Hepatocyte (in vitro differentiated cells): Measurements from ENCODE around the gene DBT.
"Not testable (repeated sequence)": the region's sequence is repeated elsewhere in the genome, so short reads cannot be mapped to it uniquely, and the experiment has no call there.

ENCODE experiments used
- EZH2 ChIP-seq: fragments of 200-600 bp; sonication (generic); IDR thresholded peaks from 2 replicates; pipeline ENCODE4 v1.6.1; 2016; ENCODE audit warnings: antibody characterized with exemption, mild to moderate bottlenecking, borderline replicate concordance
- TF ChIP-seq, protein P1 (sequence below): fragments of 200-600 bp; sonication (generic); IDR thresholded peaks from 2 replicates; pipeline ENCODE4 v1.5.1; 2016; ENCODE audit warnings: antibody characterized with exemption, mild to moderate bottlenecking; ENCODE audit not compliant: poor library complexity

- TF ChIP-seq, protein P1, sequence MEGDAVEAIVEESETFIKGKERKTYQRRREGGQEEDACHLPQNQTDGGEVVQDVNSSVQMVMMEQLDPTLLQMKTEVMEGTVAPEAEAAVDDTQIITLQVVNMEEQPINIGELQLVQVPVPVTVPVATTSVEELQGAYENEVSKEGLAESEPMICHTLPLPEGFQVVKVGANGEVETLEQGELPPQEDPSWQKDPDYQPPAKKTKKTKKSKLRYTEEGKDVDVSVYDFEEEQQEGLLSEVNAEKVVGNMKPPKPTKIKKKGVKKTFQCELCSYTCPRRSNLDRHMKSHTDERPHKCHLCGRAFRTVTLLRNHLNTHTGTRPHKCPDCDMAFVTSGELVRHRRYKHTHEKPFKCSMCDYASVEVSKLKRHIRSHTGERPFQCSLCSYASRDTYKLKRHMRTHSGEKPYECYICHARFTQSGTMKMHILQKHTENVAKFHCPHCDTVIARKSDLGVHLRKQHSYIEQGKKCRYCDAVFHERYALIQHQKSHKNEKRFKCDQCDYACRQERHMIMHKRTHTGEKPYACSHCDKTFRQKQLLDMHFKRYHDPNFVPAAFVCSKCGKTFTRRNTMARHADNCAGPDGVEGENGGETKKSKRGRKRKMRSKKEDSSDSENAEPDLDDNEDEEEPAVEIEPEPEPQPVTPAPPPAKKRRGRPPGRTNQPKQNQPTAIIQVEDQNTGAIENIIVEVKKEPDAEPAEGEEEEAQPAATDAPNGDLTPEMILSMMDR = not testable (repeated sequence)
- not testable (repeated sequence) for TF ChIP-seq EZH2
Observed at GRCh38 chr1:100233566-100233965, 16.1 kb downstream of the DBT start.
